Hepatocyte (in vitro differentiated cells): ENCODE data around the gene STAT4. TPM values are rescaled to one million over a fixed set of nuclear protein-coding genes. Genes with fewer than 3 reads are reported as not detected.

Experiments
- DNase-seq: peaks from one replicate; pipeline ENCODE4 v3.0.0-alpha.2; 2016; ENCODE audit warnings: low spot score
- H2AFZ ChIP-seq: fragments of 200-600 bp; sonication (generic); 2 replicates; pipeline ENCODE4 v1.6.0; 2016; ENCODE audit warnings: antibody characterized with exemption, mild to moderate bottlenecking
- H3K27ac ChIP-seq: fragments of 200-600 bp; sonication (generic); 2 replicates; pipeline ENCODE4 v1.5.1; 2016; ENCODE audit warnings: mild to moderate bottlenecking
- H3K27me3 ChIP-seq: fragments of 200-600 bp; sonication (generic); 2 replicates; pipeline ENCODE4 v1.6.1; 2016
- H3K36me3 ChIP-seq: fragments of 200-600 bp; sonication (generic); replicated peaks from 2 replicates; pipeline ENCODE4 v1.5.1; 2016; ENCODE audit warnings: low read depth; ENCODE audit not compliant: insufficient read depth
- H3K4me1 ChIP-seq: fragments of 200-600 bp; sonication (generic); 2 replicates; pipeline ENCODE4 v1.5.1; 2016; ENCODE audit warnings: mild to moderate bottlenecking, moderate library complexity; ENCODE audit not compliant: insufficient read depth
- H3K4me2 ChIP-seq: fragments of 200-600 bp; sonication (generic); 2 replicates; pipeline ENCODE4 v1.6.0; 2016
- H3K4me3 ChIP-seq: fragments of 200-600 bp; sonication (generic); 2 replicates; pipeline ENCODE4 v1.5.1; 2016; ENCODE audit warnings: mild to moderate bottlenecking
- H3K79me2 ChIP-seq: fragments of 200-600 bp; sonication (generic); 2 replicates; pipeline ENCODE4 v1.6.0; 2017; ENCODE audit warnings: mild to moderate bottlenecking
- H3K9me2 ChIP-seq: fragments of 200-600 bp; sonication (generic); replicated peaks from 2 replicates; pipeline ENCODE4 v1.6.0; 2017; ENCODE audit warnings: mild to moderate bottlenecking; ENCODE audit not compliant: insufficient read depth
- H3K9me3 ChIP-seq: fragments of 200-600 bp; sonication (generic); 2 replicates; pipeline ENCODE4 v1.5.1; 2016; ENCODE audit warnings: low read depth, mild to moderate bottlenecking
- H4K20me1 ChIP-seq: fragments of 200-600 bp; sonication (generic); 2 replicates; pipeline ENCODE4 v1.6.0; 2016; ENCODE audit warnings: mild to moderate bottlenecking; ENCODE audit not compliant: insufficient read depth, poor library complexity, severe bottlenecking
- EZH2 ChIP-seq: fragments of 200-600 bp; sonication (generic); IDR thresholded peaks from 2 replicates; pipeline ENCODE4 v1.6.1; 2016; ENCODE audit warnings: antibody characterized with exemption, mild to moderate bottlenecking, borderline replicate concordance
- EZH2phosphoT487 ChIP-seq: fragments of 200-600 bp; sonication (generic); IDR thresholded peaks from one replicate; pipeline ENCODE4 v1.6.1; 2018; ENCODE audit warnings: antibody characterized with exemption, mild to moderate bottlenecking, low read depth, moderate library complexity; ENCODE audit not compliant: unreplicated experiment, severe bottlenecking
- WGBS: methylation state at CpG from one replicate; pipeline ENCODE4 v1.1.6; 2016; ENCODE audit warnings: low lambda C conversion rate; ENCODE audit errors: missing lambda C conversion rate; 5-methylcytosine and 5-hydroxymethylcytosine counted together
- polyA plus RNA-seq: library from polyadenylated mRNA; unstranded; fragments of >200 nt; fragmentation: Nextera tagmentation; extraction: Ambion mirVana; gene quantifications from 2 replicates; pipeline ENCODE4 v1.2.1, GENCODE V29; 2016
- small RNA-seq: library from RNA; depleted of rRNA; stranded (forward); fragments of <200 nt; gene quantifications from one replicate; pipeline ENCODE3, GENCODE V24; 2014
- total RNA-seq: library from RNA; depleted of rRNA; stranded (reverse); fragments of >200 nt; gene quantifications from 2 replicates; pipeline ENCODE4 v1.2.3, GENCODE V29; 2014
- TF ChIP-seq, protein P1 (sequence below): fragments of 200-600 bp; sonication (generic); IDR thresholded peaks from 2 replicates; pipeline ENCODE4 v1.5.1; 2016; ENCODE audit warnings: antibody characterized with exemption, mild to moderate bottlenecking; ENCODE audit not compliant: poor library complexity

The STAT4 gene
- total and polyA plus RNA-seq, 2 experiments from 2014 or later: 1.6 to 6.6 TPM

DNA sequence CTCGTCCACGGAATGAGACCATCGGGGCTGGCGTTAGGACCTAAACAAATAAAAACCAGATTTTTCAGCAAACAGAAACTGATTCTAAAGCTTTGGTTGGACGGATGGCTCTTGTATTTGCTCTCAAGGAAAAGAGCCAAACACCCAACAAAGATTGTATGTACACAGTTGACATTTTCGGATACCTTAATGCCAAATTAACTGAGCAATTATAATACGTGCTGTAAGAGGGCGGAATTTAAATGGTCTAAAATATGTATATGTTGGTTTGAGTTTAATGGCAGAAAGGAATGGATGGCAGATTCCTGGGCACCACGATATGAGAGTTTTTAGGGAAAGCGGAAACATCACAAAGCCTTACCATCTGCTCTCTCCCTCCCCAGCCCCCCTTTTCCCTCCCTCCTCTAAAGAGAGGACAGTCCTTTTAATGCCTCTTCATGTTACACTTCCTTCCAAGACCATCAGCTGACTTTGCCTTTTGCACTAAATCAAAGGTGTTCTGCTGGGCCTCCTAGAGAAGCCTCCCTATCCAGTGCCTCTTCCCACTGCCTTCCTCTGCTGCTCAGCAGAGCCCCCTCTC lies 170.1 kb downstream of the STAT4 start:
- peaks cover 14% of the 10 kb centered on the region for H3K36me3 ChIP-seq
- H4K20me1 ChIP-seq: no peaks in the 10 kb centered on the region
- H3K27me3 ChIP-seq: no peaks in the 10 kb centered on the region
- H2AFZ ChIP-seq: no peak overlapping the region
- peaks cover 22% of the 10 kb centered on the region for H3K4me1 ChIP-seq
- H3K27ac ChIP-seq: peak overlapping the region; percentile 66
- no peaks in the 10 kb centered on the region for H3K79me2 ChIP-seq
- DNase-seq: no peak
- H3K9me2 ChIP-seq: no peaks in the 10 kb centered on the region
- WGBS: 43% methylated on average over 10 of the region's 10 CpGs
- no peak for TF ChIP-seq EZH2phosphoT487
- TF ChIP-seq, protein P1, sequence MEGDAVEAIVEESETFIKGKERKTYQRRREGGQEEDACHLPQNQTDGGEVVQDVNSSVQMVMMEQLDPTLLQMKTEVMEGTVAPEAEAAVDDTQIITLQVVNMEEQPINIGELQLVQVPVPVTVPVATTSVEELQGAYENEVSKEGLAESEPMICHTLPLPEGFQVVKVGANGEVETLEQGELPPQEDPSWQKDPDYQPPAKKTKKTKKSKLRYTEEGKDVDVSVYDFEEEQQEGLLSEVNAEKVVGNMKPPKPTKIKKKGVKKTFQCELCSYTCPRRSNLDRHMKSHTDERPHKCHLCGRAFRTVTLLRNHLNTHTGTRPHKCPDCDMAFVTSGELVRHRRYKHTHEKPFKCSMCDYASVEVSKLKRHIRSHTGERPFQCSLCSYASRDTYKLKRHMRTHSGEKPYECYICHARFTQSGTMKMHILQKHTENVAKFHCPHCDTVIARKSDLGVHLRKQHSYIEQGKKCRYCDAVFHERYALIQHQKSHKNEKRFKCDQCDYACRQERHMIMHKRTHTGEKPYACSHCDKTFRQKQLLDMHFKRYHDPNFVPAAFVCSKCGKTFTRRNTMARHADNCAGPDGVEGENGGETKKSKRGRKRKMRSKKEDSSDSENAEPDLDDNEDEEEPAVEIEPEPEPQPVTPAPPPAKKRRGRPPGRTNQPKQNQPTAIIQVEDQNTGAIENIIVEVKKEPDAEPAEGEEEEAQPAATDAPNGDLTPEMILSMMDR: no peak
- no peak for TF ChIP-seq EZH2
- no peak overlapping the region for H3K4me3 ChIP-seq
- peak overlapping the region; percentile 66 for H3K4me2 ChIP-seq
- no peaks in the 10 kb centered on the region for H3K9me3 ChIP-seq

DNA sequence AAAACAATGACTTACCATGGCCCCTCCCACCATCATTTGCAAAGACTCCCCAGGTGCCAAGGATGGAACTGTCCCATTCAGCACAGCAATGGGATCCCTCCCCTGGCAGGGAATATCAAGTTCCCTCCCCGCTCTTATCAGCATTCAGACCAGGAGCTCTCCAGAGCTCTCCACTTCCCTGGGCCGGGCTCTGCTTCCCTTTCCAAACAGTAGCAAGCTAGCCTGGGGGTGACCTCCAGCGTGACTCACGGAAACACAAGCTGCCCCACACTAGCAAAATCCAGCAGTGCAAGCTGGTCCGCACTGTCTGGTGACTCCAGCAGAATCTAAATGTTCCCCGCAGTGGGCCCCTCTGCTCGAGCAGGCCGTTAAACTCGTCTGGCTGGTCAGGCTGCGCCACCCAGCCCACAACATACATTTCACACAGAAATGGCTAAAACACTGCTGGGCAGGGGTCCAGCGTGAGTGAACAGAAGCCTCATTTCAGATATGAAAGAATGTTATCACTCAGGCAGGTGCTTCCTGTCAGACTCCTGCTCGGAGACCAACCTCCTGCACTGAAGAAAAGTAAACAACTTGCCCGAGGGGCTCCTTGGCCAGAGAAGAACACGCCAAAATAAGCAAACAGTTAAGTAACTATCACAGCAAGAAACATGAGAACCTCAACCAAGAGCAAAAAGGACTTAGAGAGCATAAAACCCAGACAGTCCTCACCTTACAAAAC lies 170.7 kb downstream of the STAT4 start:
- Histone ChIP-seq H3K4me3 (no peak overlapping the region), H3K4me1 (peaks cover 22% of the 10 kb centered on the region), H3K4me2 (peak overlapping the region; percentile 66), H3K9me2 (no peaks in the 10 kb centered on the region), H3K36me3 (peaks cover 14% of the 10 kb centered on the region), H3K79me2 (no peaks in the 10 kb centered on the region), H3K27me3 (no peaks in the 10 kb centered on the region), H3K27ac (peak overlapping the region; percentile 66), H3K9me3 (no peaks in the 10 kb centered on the region), H4K20me1 (no peaks in the 10 kb centered on the region), H2AFZ (no peak overlapping the region)
- peak; percentile 88 for DNase-seq
- no peak for TF ChIP-seq EZH2phosphoT487
- TF ChIP-seq, protein P1: peak; percentile 12
- WGBS: 24% methylated on average over 14 of the region's 14 CpGs

Small RNAs within 50 kb of the gene (small RNA-seq; reads per million reads assigned to genes)
- not detected for gene RNU6-959P

Other genes with a start within 250 kb of the STAT4 start
- 102 and 124 TPM in 2 replicates for gene STAT1, start 136.8 kb downstream of the STAT4 start, total RNA-seq
- gene STAT1, start 136.8 kb downstream of the STAT4 start, polyA plus RNA-seq: 53.3 and 70.9 TPM in 2 replicates
- 91.6 and 95.4 TPM in 2 replicates for gene MYO1B, start 94.4 kb upstream of the STAT4 start, total RNA-seq
- gene MYO1B, start 94.4 kb upstream of the STAT4 start, polyA plus RNA-seq: 36.7 and 43.4 TPM in 2 replicates